ENCODE measurements around the gene TOM1.

TOM1 gene

DNA sequence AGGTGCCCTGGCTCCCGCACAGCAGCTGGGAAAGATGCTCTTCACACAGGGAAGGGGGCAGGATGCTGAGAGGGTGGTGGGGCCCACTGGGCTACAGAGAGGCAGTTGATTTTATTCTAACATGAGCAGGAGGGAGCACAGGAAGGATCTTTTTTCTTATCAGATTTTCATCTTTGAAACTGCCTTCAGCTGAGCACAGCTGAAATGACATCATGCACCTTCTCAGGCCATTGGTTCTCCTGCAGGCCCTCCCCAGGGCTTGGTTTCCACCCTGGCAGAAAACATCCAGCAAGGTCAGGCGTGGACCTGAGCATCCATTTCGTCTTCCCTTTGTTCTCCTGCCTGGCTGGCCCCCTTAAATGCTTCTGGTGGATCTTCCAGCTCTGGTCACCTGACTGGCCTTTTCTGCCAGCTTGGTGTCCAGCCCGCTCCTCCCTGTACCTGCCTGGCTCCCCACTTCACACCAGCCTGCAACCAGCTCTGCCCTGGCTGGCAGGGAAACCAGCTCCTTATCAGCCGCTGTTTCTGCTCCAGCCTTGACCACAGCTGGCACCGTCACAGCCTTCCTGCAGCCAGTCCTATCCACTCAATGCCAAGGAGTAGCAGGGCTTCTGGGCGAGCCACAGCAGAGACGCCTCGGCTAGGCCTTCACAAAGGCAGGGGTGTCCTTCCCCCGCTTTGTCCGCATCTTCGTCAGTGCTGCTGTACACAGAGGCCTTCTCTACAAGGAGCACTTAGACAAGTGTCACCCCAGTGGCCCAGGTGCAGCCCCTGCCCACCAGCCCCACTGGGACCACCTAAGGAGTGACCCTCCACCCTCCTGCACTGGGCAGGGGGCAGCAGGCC is 36.5 kb downstream of the TOM1 start:
- Histone ChIP-seq H3K27ac (peak overlapping the region in 2 of 21 experiments; percentile 12 to 46), H3K4me3 (no peak overlapping the region)

DNA sequence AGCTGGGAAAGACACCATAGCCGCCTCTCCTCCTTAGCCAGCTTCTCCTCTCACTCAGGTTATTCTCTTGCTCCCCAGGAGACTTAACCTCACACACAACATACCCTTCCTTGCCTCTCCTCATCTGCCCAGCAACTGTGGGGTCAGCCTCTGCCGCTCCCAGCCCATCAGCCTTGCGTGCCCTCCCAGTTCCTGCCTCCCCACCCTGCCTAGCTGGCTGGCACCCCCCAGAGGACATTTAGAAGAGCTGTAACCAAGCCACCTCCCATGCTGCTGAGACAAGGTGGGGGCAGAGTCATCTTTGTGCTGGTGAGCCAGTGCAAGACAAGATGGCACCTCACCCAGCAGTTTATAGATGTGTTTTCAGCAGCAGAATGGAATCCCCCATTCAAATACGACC is 38.2 kb downstream of the TOM1 start:
- H3K4me3 ChIP-seq, result no peak overlapping the region
- no peak overlapping the region for H3K27ac ChIP-seq

DNA sequence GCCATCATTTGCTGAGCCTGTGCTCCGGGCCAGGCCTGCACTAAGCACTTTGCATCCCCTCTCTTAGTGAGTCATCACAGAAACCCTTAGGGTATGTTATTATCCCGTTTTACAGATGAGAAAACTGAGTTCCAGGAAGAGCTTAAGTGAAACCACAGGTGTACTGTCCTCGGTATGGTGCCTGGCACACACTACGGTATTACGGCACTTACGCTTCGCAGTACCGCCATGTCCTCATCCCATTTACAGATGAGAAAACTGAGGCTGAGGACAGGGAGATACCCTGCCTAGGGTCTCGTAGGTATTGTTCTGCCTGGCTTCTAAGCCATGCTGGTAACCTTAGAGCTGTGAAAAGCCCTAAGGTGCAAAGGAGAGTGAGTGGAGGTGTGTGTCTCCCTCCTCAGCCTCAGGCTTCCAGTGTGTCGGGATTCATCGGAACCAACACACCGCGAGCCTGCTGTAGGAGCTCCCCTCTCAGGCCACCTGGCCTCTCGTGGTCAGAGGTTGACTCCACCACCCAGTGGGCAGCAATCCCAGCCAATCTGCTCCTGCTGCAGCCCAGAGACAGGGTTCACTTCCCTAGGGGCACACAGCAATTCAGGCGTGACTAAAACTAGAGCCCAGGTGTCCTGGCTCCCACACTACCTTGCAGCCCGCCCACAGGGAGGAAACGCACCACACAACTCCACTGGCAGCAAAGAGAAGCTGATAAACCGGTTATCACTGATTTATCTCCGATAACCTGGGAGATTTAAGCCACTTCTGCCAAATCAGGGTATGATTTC is 41.6 kb downstream of the TOM1 start:
- Histone ChIP-seq H3K4me3 (no peak overlapping the region), H3K27ac (peak overlapping the region in 2 of 21 experiments; percentile 17 to 25)

DNA sequence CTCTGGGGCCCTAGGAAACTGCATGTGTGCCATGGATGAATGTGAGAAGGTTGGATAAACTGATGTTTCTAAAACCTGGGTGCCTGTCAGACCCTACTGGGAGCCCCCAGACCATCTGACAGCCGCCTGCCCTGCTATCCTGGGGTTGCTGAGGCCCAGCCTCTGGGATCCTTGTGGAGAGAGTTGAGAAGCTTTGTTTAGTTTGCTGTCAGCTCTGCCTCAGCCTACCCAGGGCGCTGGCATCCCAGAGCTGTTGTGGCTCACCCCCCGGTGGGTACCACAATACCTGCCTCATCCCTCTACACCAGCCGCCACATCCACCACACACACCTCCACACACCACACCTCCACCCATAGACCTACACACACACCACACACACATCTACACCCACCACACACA is 42.7 kb downstream of the TOM1 start:
- no peak overlapping the region for H3K4me3 ChIP-seq
- H3K27ac ChIP-seq, result no peak overlapping the region

DNA sequence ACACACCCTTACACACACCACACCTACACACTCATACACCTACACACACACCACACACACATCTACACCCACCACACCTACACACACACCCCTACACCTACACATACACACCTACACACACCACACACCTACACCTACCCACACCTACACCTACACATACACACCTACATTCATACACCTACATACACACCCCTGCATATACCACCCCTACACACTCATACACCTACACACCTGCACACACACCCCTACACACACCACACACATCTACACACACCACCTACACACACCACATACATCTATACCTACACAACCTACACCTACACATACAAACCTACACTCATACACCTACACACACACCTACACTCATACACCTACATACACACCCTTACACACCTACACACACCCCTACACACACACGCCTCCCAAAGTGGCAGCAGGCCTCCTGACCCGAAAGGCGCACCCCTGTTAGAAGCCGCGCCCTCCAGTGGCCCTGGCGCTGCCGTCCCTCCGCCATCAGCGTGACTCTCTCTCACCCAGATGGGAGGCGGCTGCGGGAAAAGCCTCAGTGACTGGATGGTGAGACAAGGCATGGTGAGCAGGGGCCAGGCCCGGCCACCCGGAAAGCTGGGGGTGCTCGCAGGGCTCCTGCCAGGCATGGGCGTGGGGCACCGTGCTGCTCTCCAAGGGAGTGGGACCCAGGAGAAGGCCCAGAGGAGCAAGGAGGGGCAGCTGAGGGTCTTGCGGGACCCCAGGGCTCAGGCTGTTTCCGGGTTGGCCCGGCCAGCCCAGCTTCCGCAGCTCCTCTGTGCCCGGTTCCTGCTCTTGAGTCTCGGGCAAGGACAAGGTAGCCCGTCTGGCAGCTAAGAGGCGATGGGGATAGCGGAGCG is 44.2 kb downstream of the TOM1 start:
- Histone ChIP-seq H3K4me3 (no peak overlapping the region), H3K27ac (peak overlapping the region in 1 of 21 experiments; percentile 51)

DNA sequence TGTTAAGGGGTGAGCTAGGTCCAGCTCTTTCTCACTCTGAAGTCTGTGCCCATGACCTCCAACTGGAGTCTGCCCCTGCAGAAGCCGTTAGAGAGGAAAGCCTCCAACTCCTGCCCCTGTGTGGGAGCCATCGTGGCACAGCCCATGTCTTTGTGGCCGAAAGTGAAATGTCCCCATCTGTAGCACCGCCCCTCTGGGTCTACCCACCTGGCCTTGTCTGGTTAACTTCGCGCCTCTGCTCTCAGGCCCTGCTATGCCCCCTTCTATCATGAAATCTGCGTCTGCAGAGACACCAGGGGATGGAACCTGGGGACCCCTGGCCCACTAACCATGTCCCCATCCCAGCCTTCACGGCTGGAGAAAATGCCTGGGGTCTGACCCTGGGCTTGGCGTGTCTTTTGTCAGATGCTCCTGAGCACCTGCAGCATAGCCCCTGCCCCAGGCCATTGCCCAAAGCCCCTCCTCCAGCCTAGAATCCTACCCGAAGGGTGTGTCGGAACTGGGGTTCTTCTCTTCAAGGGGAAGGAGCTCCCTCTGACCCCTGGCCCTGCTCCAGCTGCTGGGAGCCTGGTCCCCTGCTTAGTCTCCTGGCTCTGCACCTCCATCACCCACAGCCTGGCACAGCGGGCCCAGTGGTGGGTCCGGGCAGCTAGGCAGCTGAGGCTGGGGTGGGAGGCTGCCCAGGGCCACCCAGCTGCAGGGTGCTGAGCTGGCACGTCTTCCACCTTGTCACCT is 45.4 kb downstream of the TOM1 start:
- Histone ChIP-seq H3K27ac (peak overlapping the region in 1 of 21 experiments; percentile 36), H3K4me3 (no peak overlapping the region)

DNA sequence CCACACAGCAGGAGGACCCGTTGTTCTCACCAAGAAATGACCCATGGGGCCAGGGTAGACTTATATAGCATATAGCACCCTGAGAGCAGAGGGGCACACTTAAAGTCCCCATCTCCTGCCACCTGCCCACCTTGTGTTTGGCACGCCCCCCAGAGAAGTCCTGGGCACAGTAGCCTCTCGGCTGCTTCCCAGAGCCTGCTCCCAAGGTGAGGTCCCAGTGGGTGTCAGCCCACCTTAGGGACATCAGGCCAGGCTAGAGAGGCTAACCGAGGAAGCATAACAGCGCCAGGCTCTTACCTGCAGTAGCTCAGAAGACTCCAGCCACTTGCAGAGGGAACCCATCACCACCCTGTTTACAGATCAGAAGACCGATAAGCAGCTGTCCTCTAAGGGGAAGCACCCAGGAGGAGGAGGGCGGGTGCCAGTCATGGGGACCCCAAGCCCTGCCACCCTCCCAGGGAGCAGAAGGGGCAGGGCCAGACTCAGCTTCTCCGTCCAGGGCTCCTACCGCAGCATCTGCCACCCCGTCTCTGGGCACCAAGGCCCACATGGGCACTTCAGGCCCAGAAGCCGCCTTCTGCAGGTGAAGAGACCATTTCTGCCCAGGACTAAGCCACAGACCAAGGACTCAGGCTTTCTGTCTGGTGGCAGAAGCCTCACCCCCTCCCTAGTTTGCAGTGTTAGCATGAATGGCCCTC is 46.3 kb downstream of the TOM1 start:
- Histone ChIP-seq H3K4me3 (no peak overlapping the region), H3K27ac (peak overlapping the region in 1 of 21 experiments; percentile 37)

DNA sequence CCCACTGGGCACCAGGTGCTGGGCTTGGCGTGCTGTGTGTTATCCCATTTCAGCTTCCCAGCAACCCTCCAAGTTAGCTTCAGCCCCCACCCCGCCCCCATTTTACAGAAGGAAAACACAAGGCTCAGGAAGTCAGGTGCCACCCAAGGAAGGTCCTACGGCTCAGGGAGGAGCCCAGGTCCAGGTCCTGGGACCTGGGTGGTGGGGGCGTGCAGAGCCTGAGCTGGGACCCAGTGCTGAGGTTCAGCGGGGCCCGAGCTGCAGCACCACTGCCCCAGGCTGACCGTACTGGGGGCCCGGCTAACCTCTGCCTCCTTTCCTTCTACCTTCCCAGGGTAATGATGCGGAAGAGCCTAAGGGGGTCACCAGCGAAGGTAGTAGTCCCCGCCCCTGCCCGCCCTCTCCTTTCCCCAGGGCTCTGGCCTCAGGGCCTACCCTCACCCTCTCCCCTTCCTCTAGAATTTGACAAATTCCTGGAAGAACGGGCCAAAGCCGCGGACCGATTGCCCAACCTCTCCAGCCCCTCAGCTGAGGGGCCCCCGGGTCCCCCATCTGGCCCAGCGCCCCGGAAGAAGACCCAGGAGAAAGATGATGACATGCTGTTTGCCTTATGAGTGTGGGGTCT is 47.0 kb downstream of the TOM1 start:
- peak overlapping the region in 1 of 21 experiments; percentile 37 for H3K27ac ChIP-seq
- H3K4me3 ChIP-seq, result no peak overlapping the region

DNA sequence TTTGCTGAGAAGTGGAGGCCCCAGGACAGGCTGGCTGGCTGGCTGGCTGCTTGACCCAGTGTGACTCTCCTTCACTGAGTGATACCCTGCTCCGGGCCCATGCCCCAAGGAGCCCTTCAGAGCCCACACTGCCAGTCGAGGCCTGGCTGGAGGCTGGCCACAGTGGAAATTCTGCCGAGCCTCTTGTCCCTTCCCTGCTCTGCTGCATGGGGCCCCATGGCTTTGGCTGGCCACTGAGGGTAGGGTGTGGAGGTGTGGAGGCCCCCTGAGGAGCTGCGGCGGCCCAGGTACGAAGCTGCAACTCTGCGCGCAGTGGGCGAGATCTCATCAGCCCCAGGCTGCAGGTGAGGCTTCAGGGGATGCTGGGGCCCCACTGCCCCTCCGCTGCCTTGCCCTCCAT is 47.8 kb downstream of the TOM1 start:
- Histone ChIP-seq H3K27ac (no peak overlapping the region), H3K4me3 (no peak overlapping the region)

DNA sequence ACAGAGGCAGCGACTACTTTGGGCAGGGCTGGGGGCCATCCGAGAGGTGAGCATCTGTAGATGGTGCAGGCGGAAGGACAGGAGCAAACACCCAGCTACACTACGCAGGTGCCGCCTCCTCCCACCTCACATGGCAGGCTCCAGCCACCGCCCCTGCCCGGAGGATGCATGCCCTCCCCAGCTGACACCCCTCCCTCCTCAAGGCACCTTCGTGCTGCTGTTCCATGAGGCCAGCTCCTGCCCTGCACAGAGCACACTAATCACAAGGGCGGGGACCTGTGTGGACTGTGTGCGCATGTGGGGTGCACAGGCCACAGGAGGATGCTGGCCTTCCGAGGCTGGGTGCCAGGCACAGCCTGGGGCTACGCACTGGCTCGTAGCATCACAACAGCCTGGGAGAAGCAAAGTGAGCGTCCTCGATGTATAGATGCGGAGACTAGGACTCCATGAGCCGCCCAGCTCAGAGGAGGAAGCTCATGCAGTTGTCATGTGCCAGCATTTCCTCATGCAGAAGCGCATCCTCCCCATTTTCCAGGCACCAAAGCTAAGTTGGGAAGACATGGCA is 48.4 kb downstream of the TOM1 start:
- Histone ChIP-seq H3K27ac (no peak overlapping the region), H3K4me3 (no peak overlapping the region)

DNA sequence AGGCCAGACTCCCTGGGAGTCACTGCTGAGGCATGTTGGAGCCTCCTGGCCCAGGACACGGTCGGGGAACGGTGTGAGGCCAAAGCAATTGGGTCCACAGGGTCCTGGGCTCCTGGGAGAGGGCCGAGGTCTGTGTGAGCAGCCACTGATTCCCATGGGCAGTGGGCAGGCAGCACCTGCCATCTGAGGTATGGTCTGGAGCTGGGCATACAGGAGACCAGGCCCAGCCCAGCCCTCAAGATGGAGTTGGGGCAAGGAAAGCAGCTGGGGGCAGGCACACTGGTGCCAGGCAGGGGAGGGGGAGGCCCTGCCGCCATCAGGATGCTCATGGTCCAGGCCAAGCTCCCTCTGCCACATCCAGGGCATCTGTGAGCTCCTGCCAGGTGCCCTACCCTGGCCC is 49.0 kb downstream of the TOM1 start:
- Histone ChIP-seq H3K4me3 (no peak overlapping the region), H3K27ac (peak overlapping the region in 2 of 21 experiments; percentile 52)

DNA sequence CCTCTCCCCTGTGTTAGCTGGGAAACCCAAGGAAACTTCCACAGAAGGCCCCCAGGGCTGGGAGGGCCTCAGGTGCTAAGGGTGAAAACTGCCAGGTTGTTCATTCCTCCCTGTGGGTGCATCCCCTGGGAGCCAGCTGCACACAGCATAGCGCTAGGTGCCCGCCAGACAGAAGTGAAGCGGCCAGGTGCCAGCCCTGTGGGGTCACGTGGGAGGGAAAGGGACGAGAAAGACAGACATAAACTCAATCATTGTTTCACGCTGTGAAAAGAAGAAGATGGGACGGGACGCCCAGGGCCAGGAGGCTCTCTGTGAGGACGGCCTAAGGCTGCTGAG is 49.6 kb downstream of the TOM1 start:
- no peak overlapping the region for H3K4me3 ChIP-seq
- peak overlapping the region in 7 of 21 experiments; percentile 52 to 85 (median 64) for H3K27ac ChIP-seq

DNA sequence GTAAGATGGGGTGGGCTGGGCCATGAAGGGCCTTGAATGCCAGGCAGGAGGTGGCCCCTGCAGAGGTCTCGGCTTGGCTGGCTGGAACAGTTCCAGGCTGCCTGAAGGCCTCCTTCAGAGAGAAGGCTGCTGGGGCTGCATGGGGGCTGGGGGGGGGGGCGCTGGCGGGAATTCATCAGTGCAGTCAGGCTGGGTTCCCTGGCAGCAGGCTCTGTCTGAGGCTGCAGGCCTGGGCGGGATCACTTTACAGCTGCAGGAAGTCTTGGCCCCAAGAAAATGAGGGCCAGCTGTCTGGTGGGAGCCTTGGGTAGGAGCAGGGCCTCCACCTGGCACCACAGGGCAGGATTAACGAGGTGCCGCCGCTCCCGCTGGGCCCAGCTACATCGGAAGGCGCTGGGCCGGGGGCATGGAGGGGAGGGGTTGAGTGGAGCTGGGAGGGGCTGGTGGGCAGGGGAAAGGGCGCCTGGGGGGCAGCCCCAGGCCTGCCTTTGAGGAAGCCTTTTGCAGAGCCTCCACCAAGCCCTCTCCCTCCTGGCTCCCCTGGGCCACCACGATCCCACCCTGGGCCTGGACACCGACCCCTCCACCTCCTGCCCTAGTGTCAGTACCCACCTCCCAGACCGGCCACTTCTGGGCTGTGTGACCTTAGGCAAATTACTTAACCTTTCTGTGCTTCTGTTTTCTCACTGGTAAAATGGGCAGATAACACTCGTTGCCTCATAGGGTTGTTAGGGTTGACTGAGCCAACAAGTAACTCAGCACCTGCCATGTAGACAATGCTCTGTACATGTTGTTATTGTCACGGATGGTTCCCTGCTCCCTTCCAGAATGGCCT is 50.2 kb downstream of the TOM1 start:
- Histone ChIP-seq H3K4me3 (no peak overlapping the region), H3K27ac (peak overlapping the region in 16 of 21 experiments; percentile 26 to 85 (median 72))

DNA sequence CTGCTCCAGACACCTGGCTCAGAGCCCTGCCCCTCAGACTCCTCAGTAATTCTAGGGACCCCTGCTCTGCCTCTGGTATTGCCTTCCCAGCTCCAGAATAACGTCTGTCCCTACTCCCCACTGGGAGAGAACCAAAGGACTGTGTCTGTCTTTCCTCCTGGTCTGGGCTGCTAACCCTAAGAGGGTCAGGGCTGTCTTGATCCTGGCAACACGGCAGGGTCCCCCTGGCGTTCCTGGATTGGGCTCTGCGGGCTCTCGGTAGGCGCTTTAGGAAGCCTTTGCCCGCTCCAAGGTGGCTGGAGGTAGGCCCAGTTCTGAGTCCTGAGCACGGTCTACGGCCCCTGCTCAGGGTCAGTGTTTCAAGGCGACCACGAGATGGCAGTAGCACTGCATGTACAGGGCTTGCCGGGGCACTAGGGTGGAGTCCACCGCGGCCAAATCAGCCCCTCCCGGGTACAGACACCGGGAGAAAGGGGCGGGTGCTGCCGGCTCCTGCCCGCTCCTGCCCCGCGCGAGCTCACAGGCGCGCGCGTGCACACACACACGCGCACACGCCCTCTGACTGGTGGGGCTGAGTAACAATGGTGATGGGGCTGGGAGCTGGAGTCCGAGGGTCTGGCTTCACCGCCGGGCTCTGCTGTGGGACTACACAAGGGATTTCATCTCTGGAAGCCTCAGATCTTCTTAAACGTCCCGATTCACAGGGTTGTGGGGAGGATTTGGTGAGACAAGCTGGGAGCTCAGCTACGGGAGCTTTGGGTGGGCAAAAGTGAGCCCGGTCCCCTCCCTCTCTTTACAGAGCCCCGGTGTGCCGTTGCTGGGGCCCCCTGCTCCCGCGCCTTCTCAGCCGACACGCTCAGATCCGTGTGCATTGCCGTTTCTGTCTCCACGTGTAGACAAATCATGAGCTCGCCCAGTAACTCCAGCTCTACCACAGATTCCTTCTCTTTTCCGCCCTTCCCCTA is 51.1 kb downstream of the TOM1 start:
- Histone ChIP-seq H3K4me3 (peak overlapping the region; percentile 32 to 46 (median 40)), H3K27ac (peak overlapping the region in 19 of 21 experiments; percentile 38 to 85 (median 72))

DNA sequence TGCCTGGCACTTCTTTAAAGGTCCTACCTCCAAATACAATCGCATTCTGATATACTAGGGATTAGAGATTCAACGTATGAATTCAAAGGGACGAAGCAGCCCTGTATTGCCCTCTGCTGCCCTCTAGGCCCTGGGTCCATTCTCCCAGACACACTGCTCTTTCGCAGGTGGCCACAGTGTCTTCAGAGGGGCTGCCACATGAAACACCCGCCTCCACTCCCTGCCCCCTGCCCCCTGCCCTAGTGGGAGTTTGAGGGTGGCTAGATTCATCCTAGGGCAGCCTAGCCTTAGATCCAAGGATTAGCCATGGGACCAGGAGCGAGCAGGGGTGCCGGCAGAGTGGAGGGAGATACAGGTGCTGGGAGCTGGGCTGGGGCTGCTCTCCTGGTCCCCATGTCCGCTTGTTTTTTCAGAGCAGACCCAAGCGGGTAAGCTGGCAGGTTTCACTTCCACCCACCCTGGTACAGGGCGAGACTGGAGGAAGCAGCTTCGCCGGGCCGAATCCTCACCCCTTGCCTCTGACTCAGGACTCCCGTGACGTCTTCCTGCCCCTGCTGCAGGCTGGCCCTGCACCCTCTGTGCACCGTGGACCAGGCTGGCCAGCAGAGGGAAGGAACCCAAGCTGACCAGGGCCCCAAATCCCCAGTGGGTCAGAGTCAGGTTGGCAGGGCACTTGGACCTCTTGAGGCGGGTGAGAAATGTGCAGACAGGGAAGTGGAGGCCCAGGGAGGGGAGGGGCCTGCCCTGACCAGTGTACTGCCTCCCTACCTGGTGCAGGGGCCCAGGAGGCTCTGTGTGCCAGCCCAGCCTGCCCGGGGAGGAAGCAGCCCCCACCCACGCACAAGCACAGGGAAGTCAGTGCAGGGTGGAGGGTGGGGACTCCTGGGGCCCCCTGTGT is 52.8 kb downstream of the TOM1 start:
- H3K4me3 ChIP-seq, result no peak overlapping the region
- peak overlapping the region in 18 of 21 experiments; percentile 4 to 82 (median 62) for H3K27ac ChIP-seq

Data from skin epidermis (tissue), 12 donors.